ENCODE results near the gene ATP6V0A1.

ATP6V0A1 gene

GRCh38 chr17:42568341-42569111 lies 109.8 kb downstream of the ATP6V0A1 start:
- H3K4me3 ChIP-seq (ENCODE audit: low read depth, low read length): no peak overlapping the region
- DNase-seq (ENCODE audit: low read depth): no peak
- TF ChIP-seq CTCF (IDR thresholded peaks at IDR 0.05; ENCODE audit: low read depth, low read length, missing control alignments): no peak
- in situ Hi-C loops (cut with HindIII; ENCODE audit: low sequenced_read_pairs): no loop called here

- no peak overlapping the region for H3K4me3 ChIP-seq (ENCODE audit: low read depth, low read length)
- DNase-seq (ENCODE audit: low read depth): no peak
- in situ Hi-C loops (cut with HindIII; ENCODE audit: low sequenced_read_pairs): no loop called here
- no peak for TF ChIP-seq CTCF (IDR thresholded peaks at IDR 0.05; ENCODE audit: low read depth, low read length, missing control alignments)
Observed at GRCh38 chr17:42571435-42572225, 113.0 kb downstream of the ATP6V0A1 start.
